MM.1S (cell line): Measurements from ENCODE around the gene PCDH19.

Experiments
- DNase-seq: peaks from one replicate; pipeline ENCODE4 v3.0.0-alpha.2; 2015
- H2AFZ ChIP-seq: fragments of 300-600 bp; sonication (generic); 2 replicates; pipeline ENCODE4 v1.6.0; 2016; ENCODE audit warnings: antibody characterized with exemption, low read length
- H3F3A ChIP-seq: fragments of 300-600 bp; sonication (generic); 2 replicates; pipeline ENCODE4 v1.6.1; 2016; ENCODE audit warnings: mild to moderate bottlenecking, antibody characterized with exemption, low read length, moderate library complexity, mixed read lengths; ENCODE audit not compliant: insufficient read depth
- H3K27ac ChIP-seq: fragments of 300-600 bp; sonication (generic); 2 replicates; pipeline ENCODE4 v1.5.1; 2016; ENCODE audit warnings: mild to moderate bottlenecking, low read length
- H3K27me3 ChIP-seq: fragments of 300-600 bp; sonication (generic); replicated peaks from 2 replicates; pipeline ENCODE4 v1.6.0; 2016; ENCODE audit warnings: low read length; ENCODE audit not compliant: insufficient read depth
- H3K36me3 ChIP-seq: fragments of 300-600 bp; sonication (generic); replicated peaks from 2 replicates; pipeline ENCODE4 v1.6.1; 2016; ENCODE audit warnings: mild to moderate bottlenecking, low read length, mixed read lengths; ENCODE audit not compliant: insufficient read depth
- H3K4me1 ChIP-seq: fragments of 300-600 bp; sonication (generic); 2 replicates; pipeline ENCODE4 v1.6.1; 2016; ENCODE audit warnings: low read length, mixed read lengths
- H3K4me2 ChIP-seq: fragments of 300-600 bp; sonication (generic); 2 replicates; pipeline ENCODE4 v1.6.0; 2016; ENCODE audit warnings: low read depth, low read length
- H3K4me3 ChIP-seq: fragments of 300-600 bp; sonication (generic); 2 replicates; pipeline ENCODE4 v1.5.1; 2016; ENCODE audit warnings: low read length, mixed read lengths
- H3K79me2 ChIP-seq: fragments of 300-600 bp; sonication (generic); 2 replicates; pipeline ENCODE4 v1.6.1; 2016; ENCODE audit warnings: mixed run types, low read length, mixed read lengths
- H3K9ac ChIP-seq: fragments of 300-600 bp; sonication (generic); 2 replicates; pipeline ENCODE4 v1.6.1; 2016; ENCODE audit warnings: low read length, mixed read lengths
- H3K9me2 ChIP-seq: fragments of 300-600 bp; sonication (generic); replicated peaks from 2 replicates; pipeline ENCODE4 v1.6.1; 2016; ENCODE audit warnings: mild to moderate bottlenecking, low read length, mixed read lengths; ENCODE audit not compliant: insufficient read depth
- H3K9me3 ChIP-seq: fragments of 300-600 bp; sonication (generic); replicated peaks from 2 replicates; pipeline ENCODE4 v1.6.1; 2016; ENCODE audit warnings: mild to moderate bottlenecking, low read length, mixed read lengths; ENCODE audit not compliant: insufficient read depth
- H4K20me1 ChIP-seq: fragments of 300-600 bp; sonication (generic); 2 replicates; pipeline ENCODE4 v1.6.1; 2016; ENCODE audit warnings: mild to moderate bottlenecking, low read length, moderate library complexity, mixed read lengths; ENCODE audit not compliant: insufficient read depth
- EZH2 ChIP-seq: fragments of 300-600 bp; sonication (generic); optimal IDR thresholded peaks from 2 replicates; pipeline ENCODE3; 2017; ENCODE audit warnings: low read depth, mild to moderate bottlenecking, antibody characterized with exemption, low read length, mixed read lengths
- EZH2phosphoT487 ChIP-seq: fragments of 300-600 bp; sonication (generic); IDR thresholded peaks from 2 replicates; pipeline ENCODE4 v1.6.1; 2018; ENCODE audit warnings: antibody characterized with exemption, low read length
- TF ChIP-seq, protein P1 (sequence below): fragments of 300-600 bp; sonication (generic); IDR thresholded peaks from 2 replicates; pipeline ENCODE4 v1.5.1; 2016; ENCODE audit warnings: antibody characterized with exemption, low read length, mixed read lengths

The PCDH19 gene

GRCh38 chrX:100363896-100364295 lies 46.2 kb downstream of the PCDH19 start:
- TF ChIP-seq EZH2, result no peak
- TF ChIP-seq, protein P1, sequence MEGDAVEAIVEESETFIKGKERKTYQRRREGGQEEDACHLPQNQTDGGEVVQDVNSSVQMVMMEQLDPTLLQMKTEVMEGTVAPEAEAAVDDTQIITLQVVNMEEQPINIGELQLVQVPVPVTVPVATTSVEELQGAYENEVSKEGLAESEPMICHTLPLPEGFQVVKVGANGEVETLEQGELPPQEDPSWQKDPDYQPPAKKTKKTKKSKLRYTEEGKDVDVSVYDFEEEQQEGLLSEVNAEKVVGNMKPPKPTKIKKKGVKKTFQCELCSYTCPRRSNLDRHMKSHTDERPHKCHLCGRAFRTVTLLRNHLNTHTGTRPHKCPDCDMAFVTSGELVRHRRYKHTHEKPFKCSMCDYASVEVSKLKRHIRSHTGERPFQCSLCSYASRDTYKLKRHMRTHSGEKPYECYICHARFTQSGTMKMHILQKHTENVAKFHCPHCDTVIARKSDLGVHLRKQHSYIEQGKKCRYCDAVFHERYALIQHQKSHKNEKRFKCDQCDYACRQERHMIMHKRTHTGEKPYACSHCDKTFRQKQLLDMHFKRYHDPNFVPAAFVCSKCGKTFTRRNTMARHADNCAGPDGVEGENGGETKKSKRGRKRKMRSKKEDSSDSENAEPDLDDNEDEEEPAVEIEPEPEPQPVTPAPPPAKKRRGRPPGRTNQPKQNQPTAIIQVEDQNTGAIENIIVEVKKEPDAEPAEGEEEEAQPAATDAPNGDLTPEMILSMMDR, result no peak
- TF ChIP-seq EZH2phosphoT487, result no peak
- Histone ChIP-seq H3K36me3 (no peaks in the 10 kb centered on the region), H3K4me1 (no peaks in the 10 kb centered on the region), H3K27ac (no peak overlapping the region), H3F3A (no peaks in the 10 kb centered on the region), H3K4me3 (no peak overlapping the region), H3K27me3 (no peaks in the 10 kb centered on the region), H3K4me2 (no peak overlapping the region), H3K9ac (no peak overlapping the region), H4K20me1 (no peaks in the 10 kb centered on the region), H3K79me2 (no peaks in the 10 kb centered on the region), H2AFZ (no peak overlapping the region), H3K9me2 (no peaks in the 10 kb centered on the region), H3K9me3 (no peaks in the 10 kb centered on the region)
- no peak for DNase-seq

DNA sequence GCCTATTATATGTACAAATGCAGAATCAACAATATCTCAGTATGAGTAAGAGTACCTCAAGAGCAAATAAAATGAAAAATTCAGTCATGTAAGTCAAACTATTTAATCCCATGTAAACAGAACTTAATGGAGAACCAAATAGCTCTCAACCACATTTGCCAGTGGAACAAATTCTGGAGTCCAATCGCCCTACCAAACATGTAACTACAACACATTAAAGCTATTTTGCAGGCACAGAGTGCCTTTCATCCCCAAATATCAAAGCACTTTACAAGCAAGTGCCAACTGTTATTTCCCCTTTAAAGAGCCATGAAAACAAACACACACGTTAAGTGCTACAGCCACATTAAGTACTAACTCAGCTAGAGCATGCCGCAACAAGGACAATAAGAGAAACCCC lies 51.3 kb downstream of the PCDH19 start:
- no peaks in the 10 kb centered on the region for H3K9me3 ChIP-seq
- no peaks in the 10 kb centered on the region for H3K36me3 ChIP-seq
- TF ChIP-seq EZH2 (no peak), EZH2phosphoT487 (no peak)
- TF ChIP-seq, protein P1, result no peak
- H3K4me1 ChIP-seq, result no peaks in the 10 kb centered on the region
- H3F3A ChIP-seq, result no peaks in the 10 kb centered on the region
- no peaks in the 10 kb centered on the region for H3K79me2 ChIP-seq
- H3K27me3 ChIP-seq, result no peaks in the 10 kb centered on the region
- no peak overlapping the region for H3K4me3 ChIP-seq
- no peak overlapping the region for H3K27ac ChIP-seq
- H3K9ac ChIP-seq, result no peak overlapping the region
- H2AFZ ChIP-seq, result no peak overlapping the region
- DNase-seq, result no peak
- no peaks in the 10 kb centered on the region for H4K20me1 ChIP-seq
- H3K4me2 ChIP-seq, result no peak overlapping the region
- no peaks in the 10 kb centered on the region for H3K9me2 ChIP-seq

DNA sequence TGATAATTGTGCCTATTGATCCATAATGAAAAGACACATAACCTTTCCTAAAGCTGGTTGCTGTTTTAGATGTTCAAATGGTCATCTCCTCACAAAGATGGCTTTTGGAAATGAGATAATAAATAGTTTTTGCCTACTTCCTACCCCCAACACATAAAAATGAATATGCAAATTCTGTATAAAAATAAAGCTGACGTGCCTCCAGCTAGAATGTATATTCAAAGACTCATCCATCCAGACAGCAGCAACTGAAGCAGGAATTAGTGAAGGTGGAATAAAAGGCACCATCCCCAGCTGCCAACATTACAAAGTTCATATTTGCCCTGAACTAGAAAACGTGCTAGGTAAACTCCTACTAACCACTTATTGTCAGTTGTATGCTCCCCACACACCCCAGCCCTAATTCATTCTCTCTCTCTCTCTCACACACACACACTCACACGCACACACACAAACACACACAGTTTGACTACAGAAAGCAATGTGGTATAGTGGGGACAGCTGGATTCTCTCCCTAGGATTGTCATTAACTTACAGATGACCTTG lies 53.6 kb downstream of the PCDH19 start:
- TF ChIP-seq EZH2 (no peak), EZH2phosphoT487 (no peak)
- TF ChIP-seq, protein P1, result no peak
- H3K27me3 ChIP-seq, result no peaks in the 10 kb centered on the region
- no peak overlapping the region for H3K9ac ChIP-seq
- no peak overlapping the region for H3K27ac ChIP-seq
- H3F3A ChIP-seq, result no peaks in the 10 kb centered on the region
- no peaks in the 10 kb centered on the region for H3K9me3 ChIP-seq
- no peaks in the 10 kb centered on the region for H3K9me2 ChIP-seq
- no peaks in the 10 kb centered on the region for H4K20me1 ChIP-seq
- no peaks in the 10 kb centered on the region for H3K79me2 ChIP-seq
- H3K4me3 ChIP-seq, result no peak overlapping the region
- no peak overlapping the region for H3K4me2 ChIP-seq
- DNase-seq, result no peak
- no peak overlapping the region for H2AFZ ChIP-seq
- no peaks in the 10 kb centered on the region for H3K36me3 ChIP-seq
- no peaks in the 10 kb centered on the region for H3K4me1 ChIP-seq
